GM10847 (cell line): Measurements from ENCODE around the gene PDLIM5.

Source experiments
- POLR2A ChIP-seq: IDR thresholded peaks from 2 replicates; pipeline ENCODE4 v1.6.1; 2011; ENCODE audit not compliant: insufficient read length; ENCODE audit errors: extremely low read depth

PDLIM5 gene

GRCh38 chr4:94576210-94576609 lies 124.5 kb downstream of the PDLIM5 start:
- no peak for TF ChIP-seq POLR2A

- TF ChIP-seq POLR2A: no peak
These were observed 125.4 kb downstream of the PDLIM5 start for GRCh38 chr4:94577136-94577535.

- no peak for TF ChIP-seq POLR2A
These were observed 126.5 kb downstream of the PDLIM5 start for GRCh38 chr4:94578195-94578594.

GRCh38 chr4:94581766-94582165 lies 130.0 kb downstream of the PDLIM5 start:
- TF ChIP-seq POLR2A: no peak

- TF ChIP-seq POLR2A: no peak
These were observed 130.8 kb downstream of the PDLIM5 start for GRCh38 chr4:94582517-94582916.

- no peak for TF ChIP-seq POLR2A
These were observed 132.3 kb downstream of the PDLIM5 start for GRCh38 chr4:94583914-94584641.

GRCh38 chr4:94588896-94589693 lies 137.4 kb downstream of the PDLIM5 start:
- no peak for TF ChIP-seq POLR2A

GRCh38 chr4:94590493-94590892 lies 138.8 kb downstream of the PDLIM5 start:
- no peak for TF ChIP-seq POLR2A

GRCh38 chr4:94591289-94591688 lies 139.5 kb downstream of the PDLIM5 start:
- no peak for TF ChIP-seq POLR2A

- no peak for TF ChIP-seq POLR2A
These were observed 143.3 kb downstream of the PDLIM5 start for GRCh38 chr4:94595013-94595412.

GRCh38 chr4:94595880-94596483 lies 144.2 kb downstream of the PDLIM5 start:
- TF ChIP-seq POLR2A: no peak

GRCh38 chr4:94598758-94599157 lies 147.0 kb downstream of the PDLIM5 start:
- TF ChIP-seq POLR2A: no peak

- TF ChIP-seq POLR2A: no peak
These were observed 151.5 kb downstream of the PDLIM5 start for GRCh38 chr4:94603170-94603747.

GRCh38 chr4:94605241-94605805 lies 153.6 kb downstream of the PDLIM5 start:
- TF ChIP-seq POLR2A: no peak

GRCh38 chr4:94610145-94610544 lies 158.4 kb downstream of the PDLIM5 start:
- TF ChIP-seq POLR2A: no peak
